ENCODE measurements around the gene FGD2. TPM values are rescaled to one million over a fixed set of nuclear protein-coding genes. Genes with fewer than 3 reads are reported as not detected.

FGD2 gene
- total and polyA plus RNA-seq, 9 of the 15 experiments (the other 6 are each of a cell fraction or from before 2014, with no cell fraction given) = 0.09 TPM; not detected in 8

GRCh38 chr6:37050045-37050853, 44.8 kb downstream of the FGD2 start (continued):
- no peak; the same call in none of the 2 replicates for TF ChIP-seq ERF (CRISPR knock-in tag; IDR thresholded peaks at IDR 0.05)
- no peak for TF ChIP-seq TSC22D4 (tag; IDR thresholded peaks at IDR 0.05)
- no peak for TF ChIP-seq IRF1 (CRISPR knock-in tag; IDR thresholded peaks at IDR 0.05; ENCODE audit: borderline replicate concordance)
- 0 out of 2 replicates have a peak, but pooled peaks have one; percentile 62 for TF ChIP-seq ZKSCAN8 (CRISPR knock-in tag; IDR thresholded peaks at IDR 0.05)
- TF ChIP-seq THAP7 (CRISPR knock-in tag; IDR thresholded peaks at IDR 0.05) = peak; percentile 82
- TF ChIP-seq NFYB (IDR thresholded peaks at IDR 0.05; ENCODE audit: extremely low read depth, insufficient read length) = no peak
- TF ChIP-seq TBP (optimal IDR thresholded peaks at IDR 0.05; ENCODE audit: low read depth, low read length) = peak; percentile 47
- peak; percentile 80 for TF ChIP-seq MYNN (IDR thresholded peaks at IDR 0.05)
- TF ChIP-seq MYNN (CRISPR knock-in tag; IDR thresholded peaks at IDR 0.05) = no peak
- TF ChIP-seq MEIS2 (IDR thresholded peaks at IDR 0.05; ENCODE audit: partially characterized antibody) = peak; percentile 23
- no peak; the same call in 1 of the 2 replicates for TF ChIP-seq TSHZ1 (CRISPR knock-in tag; IDR thresholded peaks at IDR 0.05)
- TF ChIP-seq EGR1 (conservative IDR thresholded peaks at IDR 0.05) = peak; percentile 75
- TF ChIP-seq KLF6 (CRISPR knock-in tag; IDR thresholded peaks at IDR 0.05; ENCODE audit: borderline replicate concordance) = 0 out of 2 replicates have a peak, but pooled peaks have one; percentile 5
- TF ChIP-seq ZNF217 (CRISPR knock-in tag; IDR thresholded peaks at IDR 0.05) = no peak
- no peak for TF ChIP-seq XRCC3 (IDR thresholded peaks at IDR 0.05)
- TF ChIP-seq KAT2B (IDR thresholded peaks at IDR 0.05; ENCODE audit: low read depth, low read length) = no peak
- TF ChIP-seq PCBP2 (IDR thresholded peaks at IDR 0.05; ENCODE audit: low read depth, low read length, poor library complexity, severe bottlenecking) = no peak
- TF ChIP-seq E4F1 (CRISPR knock-in tag; IDR thresholded peaks at IDR 0.05; ENCODE audit: borderline replicate concordance) = no peak
- TF ChIP-seq ZNF707 (CRISPR knock-in tag; conservative IDR thresholded peaks at IDR 0.05) = no peak
- peak; percentile 64; the same call in 1 of the 2 replicates for TF ChIP-seq TOE1 (IDR thresholded peaks at IDR 0.05; ENCODE audit: borderline replicate concordance)
- no peak for TF ChIP-seq TOE1 (CRISPR knock-in tag; IDR thresholded peaks at IDR 0.05; ENCODE audit: borderline replicate concordance, low read depth)
- TF ChIP-seq TRIM28 (IDR thresholded peaks at IDR 0.05) = no peak
